Astrocyte of the hippocampus (primary cell): Measurements from ENCODE around the gene PARD3B.

Experiments used
- DNase-seq: peaks from one replicate; pipeline ENCODE4 v3.0.0; 2011; ENCODE audit warnings: low read depth, low spot score

The PARD3B gene

GRCh38 chr2:205001300-205001966 lies 456.2 kb downstream of the PARD3B start:
- no peak for DNase-seq

- DNase-seq, result no peak
These were observed 457.1 kb downstream of the PARD3B start for GRCh38 chr2:205002390-205002789.

GRCh38 chr2:205003288-205003687 lies 458.0 kb downstream of the PARD3B start:
- no peak for DNase-seq

- DNase-seq, result no peak
These were observed 464.9 kb downstream of the PARD3B start for GRCh38 chr2:205010196-205010595.

DNA sequence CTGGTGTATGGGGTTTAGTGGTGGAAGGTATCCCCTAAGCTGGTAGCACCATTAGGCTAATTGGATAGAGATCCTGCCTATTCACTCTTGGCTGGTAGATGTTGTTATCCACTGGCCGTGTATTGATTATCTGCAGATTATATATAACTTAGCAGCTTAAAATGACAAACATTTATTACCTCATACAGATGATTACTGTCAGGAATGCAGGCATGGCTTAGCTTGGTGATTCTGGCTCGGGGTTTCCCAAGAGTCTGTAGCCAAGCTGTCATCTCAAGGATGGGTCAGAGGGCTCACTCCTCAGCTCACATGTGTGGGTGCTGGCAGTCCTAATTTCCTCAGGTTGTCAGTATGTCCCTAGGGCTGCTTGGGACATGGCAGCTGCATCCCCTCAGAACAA lies 465.8 kb downstream of the PARD3B start:
- no peak for DNase-seq

GRCh38 chr2:205012961-205013360 lies 467.7 kb downstream of the PARD3B start:
- no peak for DNase-seq

DNA sequence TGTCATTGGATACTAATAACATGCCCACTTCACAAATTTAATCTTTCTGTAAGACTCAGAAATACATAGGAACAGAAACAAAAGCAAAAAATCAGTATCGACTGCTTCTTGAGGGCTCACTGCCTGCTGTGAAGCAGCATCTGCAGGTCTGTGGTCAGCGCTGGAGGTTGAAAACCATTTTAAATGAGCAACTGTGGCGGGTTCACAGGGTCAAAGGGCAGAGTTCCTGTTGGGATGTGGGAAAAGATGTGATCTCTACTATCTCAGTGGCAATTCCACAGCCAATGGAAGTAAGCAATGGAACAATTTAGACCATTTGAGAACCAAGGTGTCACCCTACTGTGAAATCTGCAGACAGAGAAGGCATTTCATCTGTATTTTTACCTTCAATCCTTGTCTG lies 468.3 kb downstream of the PARD3B start:
- no peak for DNase-seq

- DNase-seq, result no peak
These were observed 468.9 kb downstream of the PARD3B start for GRCh38 chr2:205014201-205014600.

- no peak for DNase-seq
These were observed 472.1 kb downstream of the PARD3B start for GRCh38 chr2:205017381-205017780.

GRCh38 chr2:205017912-205018311 lies 472.6 kb downstream of the PARD3B start:
- no peak for DNase-seq

DNA sequence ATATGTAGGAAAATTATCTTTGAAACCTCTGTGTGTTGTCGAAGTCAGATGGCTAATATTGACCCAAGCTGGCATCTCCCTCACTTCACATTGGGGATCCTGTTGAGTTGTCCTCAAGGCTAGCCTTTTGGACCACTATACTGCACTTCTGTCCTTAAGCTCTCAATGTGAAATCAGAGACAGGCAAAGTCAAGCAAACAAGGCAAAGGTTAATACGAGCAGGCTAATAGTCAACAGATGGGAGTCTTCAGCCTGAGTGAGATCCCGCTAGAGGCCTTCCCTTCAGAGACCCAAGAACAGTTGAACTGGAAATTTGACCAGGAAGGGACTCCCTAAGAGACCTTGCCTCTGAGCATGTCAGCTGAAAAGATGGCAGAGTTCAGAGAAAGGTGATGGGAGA lies 475.4 kb downstream of the PARD3B start:
- DNase-seq, result no peak

DNA sequence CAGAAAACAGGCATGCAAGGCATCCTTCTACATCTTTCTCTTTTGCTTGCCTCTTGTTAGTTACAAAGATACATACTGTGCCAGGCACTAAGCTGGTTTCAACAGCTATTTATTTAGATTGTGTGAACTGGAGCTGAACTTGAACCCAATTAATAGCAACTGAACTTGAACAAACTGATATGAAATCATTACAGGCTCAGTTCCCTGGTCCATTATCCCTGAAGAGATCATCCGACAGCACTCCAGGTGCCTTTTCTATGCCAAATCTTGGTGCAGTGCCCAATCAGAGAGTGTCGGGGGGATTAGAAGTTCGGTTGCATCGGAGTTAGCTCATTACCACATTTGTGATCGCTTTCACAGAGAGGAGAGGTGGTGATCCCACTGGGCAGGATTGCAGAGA lies 477.6 kb downstream of the PARD3B start:
- DNase-seq, result no peak

GRCh38 chr2:205024822-205025518 lies 479.7 kb downstream of the PARD3B start:
- peak; percentile 95 for DNase-seq

DNA sequence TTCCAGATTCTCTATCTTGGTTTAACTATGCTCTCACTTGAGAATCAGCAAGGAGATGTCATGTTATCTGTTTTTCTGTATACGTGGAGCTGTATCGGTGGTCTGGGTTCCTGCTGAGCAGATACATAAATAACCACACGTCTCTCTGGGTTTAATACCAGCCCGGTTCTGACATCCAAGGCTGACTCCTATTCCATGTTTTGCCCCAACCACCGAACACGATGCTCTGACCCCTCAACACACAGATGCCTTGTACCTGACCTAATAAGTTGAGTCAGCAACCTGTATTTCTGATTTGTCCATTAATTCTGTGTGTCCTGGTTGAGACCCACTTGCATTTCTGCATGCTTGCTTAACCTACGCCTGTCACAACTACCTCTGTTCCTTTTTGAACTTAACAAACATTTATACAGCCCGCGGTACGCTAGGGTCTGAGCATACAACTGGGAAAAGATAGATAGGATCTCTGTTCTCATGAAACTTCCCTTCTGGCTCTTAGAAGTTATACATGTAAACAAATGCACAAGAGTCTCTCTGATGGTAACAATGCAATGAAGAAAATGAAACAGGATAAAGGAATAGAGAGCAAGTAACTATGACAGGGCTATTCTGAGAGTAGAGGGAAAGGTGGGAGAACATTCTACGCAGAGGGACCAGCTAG lies 480.4 kb downstream of the PARD3B start:
- no peak for DNase-seq

- no peak for DNase-seq
These were observed 485.4 kb downstream of the PARD3B start for GRCh38 chr2:205030695-205031094.

DNA sequence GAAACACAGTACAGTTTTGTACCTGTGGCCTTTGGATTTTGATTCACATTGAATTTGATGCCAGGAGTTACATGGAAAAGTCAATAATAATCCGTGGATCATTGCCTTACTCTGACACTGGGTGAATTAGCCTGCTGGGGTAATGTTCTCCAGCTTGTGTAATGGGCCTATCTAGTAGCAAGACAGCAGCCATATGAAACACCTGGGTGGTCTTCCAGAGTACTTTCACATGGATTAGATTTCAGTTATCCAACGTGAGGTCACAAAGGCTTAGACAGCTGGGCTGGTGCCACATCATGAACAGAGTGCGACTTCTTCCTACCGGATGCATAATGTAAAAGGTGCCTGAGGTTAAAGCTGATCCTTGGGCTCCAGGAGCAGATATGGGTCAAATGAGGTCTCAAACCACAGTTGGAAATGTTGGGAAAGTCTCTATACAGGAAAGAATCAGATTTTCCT lies 486.8 kb downstream of the PARD3B start:
- DNase-seq, result no peak

GRCh38 chr2:205033431-205033830 lies 488.2 kb downstream of the PARD3B start:
- no peak for DNase-seq

DNA sequence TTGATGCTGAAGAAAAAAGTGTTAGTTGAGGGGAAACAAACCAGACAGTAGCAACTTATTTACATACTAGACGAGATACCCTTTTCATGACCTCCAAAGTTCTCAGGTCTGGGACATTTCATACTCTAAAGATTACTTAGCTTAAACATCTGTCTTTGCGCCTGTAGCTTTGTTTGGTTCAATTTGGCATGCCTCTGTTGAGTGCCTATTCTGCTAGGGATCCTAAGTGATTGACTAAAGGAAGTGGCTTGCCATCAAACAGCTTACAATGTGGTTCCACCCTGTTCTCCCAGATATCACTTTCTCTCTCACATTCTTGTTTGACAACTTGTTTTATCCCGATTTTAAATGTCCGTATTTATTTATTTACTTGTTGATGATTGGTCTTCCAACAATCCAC lies 488.8 kb downstream of the PARD3B start:
- DNase-seq, result no peak

DNA sequence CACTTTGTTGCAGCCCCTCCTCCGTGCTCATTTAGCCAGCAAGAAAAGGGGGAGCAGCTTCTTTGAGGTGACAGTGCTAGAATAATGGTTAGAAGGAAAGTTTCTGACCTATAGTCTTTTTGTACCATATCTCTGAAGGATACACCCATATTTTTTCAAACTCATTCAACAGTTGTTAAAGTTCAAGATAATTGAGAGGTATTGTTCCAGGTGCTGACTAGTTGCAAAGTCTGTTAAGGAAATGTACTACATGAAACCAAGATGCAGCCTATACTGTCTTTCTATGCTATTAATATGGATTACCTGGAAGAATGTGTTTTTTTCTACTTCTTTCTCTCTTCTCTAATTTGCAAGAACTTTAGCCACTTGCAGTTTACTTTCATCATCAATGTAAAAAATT lies 495.0 kb downstream of the PARD3B start:
- DNase-seq, result no peak

- DNase-seq, result no peak
These were observed 496.3 kb downstream of the PARD3B start for GRCh38 chr2:205041472-205042130.

GRCh38 chr2:205043285-205043684 lies 498.0 kb downstream of the PARD3B start:
- no peak for DNase-seq

- no peak for DNase-seq
These were observed 500.4 kb downstream of the PARD3B start for GRCh38 chr2:205045706-205046105.
